ENCODE measurements around the gene TEPSIN.

Gene TEPSIN

DNA sequence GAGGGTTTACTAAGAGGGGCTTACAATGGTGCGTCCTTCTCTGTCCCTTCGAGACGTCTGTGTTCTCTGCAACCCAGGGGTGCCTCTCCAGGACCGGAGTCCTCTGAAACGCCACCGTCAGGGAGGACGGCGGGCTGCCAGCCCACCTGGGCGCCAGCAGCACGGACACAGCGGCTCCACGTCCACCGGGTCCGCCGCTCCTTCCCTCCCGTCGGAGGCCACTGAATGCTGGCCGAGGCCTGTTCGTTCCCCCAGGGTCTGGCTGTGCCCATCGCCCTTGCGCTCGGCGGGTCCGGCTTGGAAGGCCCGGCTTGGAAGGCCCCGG lies 403 bp downstream of the TEPSIN start:
- Histone ChIP-seq H3K4me1 (ENCODE audit: low read depth, poor library complexity, severe bottlenecking) (peaks cover 22% of the 10 kb centered on the region), H3K79me2 (ENCODE audit: insufficient read depth, low read depth) (peaks cover 29% of the 10 kb centered on the region), H2AFZ (ENCODE audit: low read depth) (peak overlapping the region; percentile 64; the same call in 1 of the 2 replicates), H3K27me3 (ENCODE audit: insufficient read depth, low read depth) (no peaks in the 10 kb centered on the region), H3K4me2 (peak overlapping the region; percentile 99), H3K27ac (no peak overlapping the region), H3K4me3 (IDR thresholded peaks at IDR 0.05; ENCODE audit: insufficient read depth, low read depth, low read length) (peak overlapping the region; percentile 61), H3K9ac (peak overlapping the region; percentile 99), H4K20me1 (ENCODE audit: insufficient read depth) (no peaks in the 10 kb centered on the region), H3K36me3 (ENCODE audit: insufficient read depth) (no peaks in the 10 kb centered on the region)
- TF ChIP-seq, protein P1, sequence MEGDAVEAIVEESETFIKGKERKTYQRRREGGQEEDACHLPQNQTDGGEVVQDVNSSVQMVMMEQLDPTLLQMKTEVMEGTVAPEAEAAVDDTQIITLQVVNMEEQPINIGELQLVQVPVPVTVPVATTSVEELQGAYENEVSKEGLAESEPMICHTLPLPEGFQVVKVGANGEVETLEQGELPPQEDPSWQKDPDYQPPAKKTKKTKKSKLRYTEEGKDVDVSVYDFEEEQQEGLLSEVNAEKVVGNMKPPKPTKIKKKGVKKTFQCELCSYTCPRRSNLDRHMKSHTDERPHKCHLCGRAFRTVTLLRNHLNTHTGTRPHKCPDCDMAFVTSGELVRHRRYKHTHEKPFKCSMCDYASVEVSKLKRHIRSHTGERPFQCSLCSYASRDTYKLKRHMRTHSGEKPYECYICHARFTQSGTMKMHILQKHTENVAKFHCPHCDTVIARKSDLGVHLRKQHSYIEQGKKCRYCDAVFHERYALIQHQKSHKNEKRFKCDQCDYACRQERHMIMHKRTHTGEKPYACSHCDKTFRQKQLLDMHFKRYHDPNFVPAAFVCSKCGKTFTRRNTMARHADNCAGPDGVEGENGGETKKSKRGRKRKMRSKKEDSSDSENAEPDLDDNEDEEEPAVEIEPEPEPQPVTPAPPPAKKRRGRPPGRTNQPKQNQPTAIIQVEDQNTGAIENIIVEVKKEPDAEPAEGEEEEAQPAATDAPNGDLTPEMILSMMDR (conservative IDR thresholded peaks at IDR 0.05; ENCODE audit: low read depth, low read length) = no peak

DNA sequence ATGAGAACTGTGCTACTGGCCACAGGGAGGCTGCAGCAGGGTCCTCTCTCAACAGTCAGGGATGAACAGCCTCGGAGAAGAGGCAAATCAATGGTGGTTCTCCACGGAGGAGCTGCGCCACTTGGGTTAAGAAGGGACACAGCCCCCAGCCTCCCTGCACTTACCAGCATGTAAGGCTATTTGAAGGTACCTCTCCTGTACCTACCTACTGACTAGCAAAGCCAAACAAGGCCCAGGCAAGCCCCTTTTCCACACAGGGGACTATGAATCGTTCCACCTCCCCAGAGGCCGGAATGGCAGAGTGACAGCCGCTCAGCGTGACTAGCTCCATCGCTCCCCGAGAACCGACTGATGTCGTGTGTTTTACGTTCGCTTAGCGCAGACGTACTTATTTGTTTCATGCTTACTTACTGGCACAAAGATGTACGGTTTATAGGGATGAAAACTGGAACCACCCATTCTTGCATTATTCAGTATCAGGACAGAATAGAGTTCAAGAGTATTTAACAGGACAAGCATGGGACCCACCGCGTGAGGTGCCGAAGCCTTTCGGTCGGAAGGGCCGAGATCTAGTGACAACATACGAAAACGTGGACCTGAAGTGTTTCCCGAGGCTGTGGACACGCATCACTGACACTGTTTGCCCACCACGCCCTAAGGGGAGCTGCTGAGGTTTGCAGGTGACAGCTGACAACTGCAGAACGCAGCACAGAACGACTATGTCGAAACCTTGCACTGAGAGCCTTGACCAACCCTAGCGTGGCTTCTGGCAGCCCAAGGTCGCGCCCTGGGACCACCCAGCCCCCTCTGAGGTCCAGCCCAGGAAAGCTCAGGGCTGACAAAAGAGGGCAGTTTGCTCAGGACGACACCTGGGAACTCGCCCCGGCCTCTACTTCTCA lies 1.0 kb downstream of the TEPSIN start:
- TF ChIP-seq, protein P1 (conservative IDR thresholded peaks at IDR 0.05; ENCODE audit: low read depth, low read length) = no peak
- no peaks in the 10 kb centered on the region for H4K20me1 ChIP-seq (ENCODE audit: insufficient read depth)
- peak overlapping the region; percentile 99 for H3K9ac ChIP-seq
- peak overlapping the region; percentile 61 for H3K4me3 ChIP-seq (IDR thresholded peaks at IDR 0.05; ENCODE audit: insufficient read depth, low read depth, low read length)
- H3K27me3 ChIP-seq (ENCODE audit: insufficient read depth, low read depth) = no peaks in the 10 kb centered on the region
- peak overlapping the region; percentile 99 for H3K4me2 ChIP-seq
- no peak overlapping the region for H3K27ac ChIP-seq
- H3K36me3 ChIP-seq (ENCODE audit: insufficient read depth) = no peaks in the 10 kb centered on the region
- no peak overlapping the region for H2AFZ ChIP-seq (ENCODE audit: low read depth)
- peaks cover 29% of the 10 kb centered on the region for H3K79me2 ChIP-seq (ENCODE audit: insufficient read depth, low read depth)
- peaks cover 22% of the 10 kb centered on the region for H3K4me1 ChIP-seq (ENCODE audit: low read depth, poor library complexity, severe bottlenecking)

DNA sequence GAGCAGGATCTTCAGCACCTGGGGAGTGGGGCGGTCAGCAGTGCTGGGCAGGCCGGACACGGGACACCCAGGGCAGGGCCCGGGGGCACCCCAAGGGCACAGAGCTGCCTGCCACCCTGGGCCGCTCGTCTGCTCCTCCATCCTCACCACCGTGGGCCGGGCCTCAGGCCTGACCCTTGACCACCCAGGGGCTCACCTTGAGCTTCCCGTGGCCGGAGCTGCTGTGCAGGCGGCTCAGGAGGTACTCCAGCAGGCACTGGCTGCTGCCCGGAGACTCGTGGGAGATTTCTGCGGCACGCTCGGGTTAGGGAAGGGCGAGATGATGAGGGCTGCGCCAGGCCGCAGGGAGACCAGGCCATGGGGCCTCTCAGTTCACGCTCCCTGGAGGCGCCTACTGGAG lies 2.1 kb downstream of the TEPSIN start:
- H3K36me3 ChIP-seq (ENCODE audit: insufficient read depth) = no peaks in the 10 kb centered on the region
- no peak overlapping the region for H2AFZ ChIP-seq (ENCODE audit: low read depth)
- H3K4me2 ChIP-seq = no peak overlapping the region
- TF ChIP-seq, protein P1 (conservative IDR thresholded peaks at IDR 0.05; ENCODE audit: low read depth, low read length) = no peak
- H3K79me2 ChIP-seq (ENCODE audit: insufficient read depth, low read depth) = peaks cover 29% of the 10 kb centered on the region
- no peak overlapping the region for H3K27ac ChIP-seq
- H3K27me3 ChIP-seq (ENCODE audit: insufficient read depth, low read depth) = no peaks in the 10 kb centered on the region
- H3K4me3 ChIP-seq (IDR thresholded peaks at IDR 0.05; ENCODE audit: insufficient read depth, low read depth, low read length) = no peak overlapping the region
- H4K20me1 ChIP-seq (ENCODE audit: insufficient read depth) = no peaks in the 10 kb centered on the region
- H3K9ac ChIP-seq = no peak overlapping the region
- peaks cover 22% of the 10 kb centered on the region for H3K4me1 ChIP-seq (ENCODE audit: low read depth, poor library complexity, severe bottlenecking)

GRCh38 chr17:81235822-81236740 lies 2.8 kb downstream of the TEPSIN start:
- H3K27ac ChIP-seq = no peak overlapping the region
- peaks cover 26% of the 10 kb centered on the region for H3K79me2 ChIP-seq (ENCODE audit: insufficient read depth, low read depth)
- no peaks in the 10 kb centered on the region for H4K20me1 ChIP-seq (ENCODE audit: insufficient read depth)
- H3K9ac ChIP-seq = no peak overlapping the region
- no peak overlapping the region for H3K4me2 ChIP-seq
- no peaks in the 10 kb centered on the region for H3K27me3 ChIP-seq (ENCODE audit: insufficient read depth, low read depth)
- H2AFZ ChIP-seq (ENCODE audit: low read depth) = no peak overlapping the region
- H3K4me1 ChIP-seq (ENCODE audit: low read depth, poor library complexity, severe bottlenecking) = peaks cover 17% of the 10 kb centered on the region
- no peak overlapping the region for H3K4me3 ChIP-seq (IDR thresholded peaks at IDR 0.05; ENCODE audit: insufficient read depth, low read depth, low read length)
- TF ChIP-seq, protein P1 (conservative IDR thresholded peaks at IDR 0.05; ENCODE audit: low read depth, low read length) = no peak
- H3K36me3 ChIP-seq (ENCODE audit: insufficient read depth) = no peaks in the 10 kb centered on the region
